Activated T-cell treated with anti-CD3 and anti-CD28 coated beads, Interleukin-2, amount 50 U/mL, for 4 hours (primary cell): ENCODE data around the gene ROBO1. TPM values are rescaled to one million over a fixed set of nuclear protein-coding genes. Genes with fewer than 3 reads are reported as not detected.
"Not testable (repeated sequence)": the region's sequence is repeated elsewhere in the genome, so short reads cannot be mapped to it uniquely, and the experiment has no call there.

Experiments used
- ATAC-seq, 2 donors: fragments of 200-7000 bp; cut with Tn5 transposase; one replicate each; pipeline ENCODE4 v1.10.0; 2021
- DNase-seq: peaks from one replicate; pipeline ENCODE4 v3.0.0-alpha.2; 2020
- H3K27me3 Mint-ChIP-seq: one replicate; pipeline ENCODE4 v1.8.0; 2021; ENCODE audit warnings: low read depth, mixed read lengths
- H3K36me3 Mint-ChIP-seq: one replicate; pipeline ENCODE4 v1.8.0; 2022; ENCODE audit warnings: mixed read lengths; ENCODE audit not compliant: insufficient read depth
- H3K4me1 Mint-ChIP-seq: one replicate; pipeline ENCODE4 v1.8.0; 2021; ENCODE audit warnings: low read depth, mixed read lengths
- H3K4me3 Mint-ChIP-seq: one replicate; pipeline ENCODE4 v1.8.0; 2021; ENCODE audit warnings: mild to moderate bottlenecking, moderate library complexity, mixed read lengths
- H3K9me3 Mint-ChIP-seq: one replicate; pipeline ENCODE4 v1.8.0; 2021; ENCODE audit warnings: mixed read lengths
- total RNA-seq, 3 donors: library from RNA; stranded (reverse); gene quantifications; one replicate each; pipeline ENCODE4 v1.2.1, GENCODE V29; 2021

ROBO1 gene
- total RNA-seq, 3 donors from 2014 or later, result 0.38 to 0.99 (median 0.95) TPM

- Mint-ChIP-seq H3K9me3 (peaks cover 15% of the 10 kb centered on the region), H3K4me3 (no peak overlapping the region), H3K27me3 (no peaks in the 10 kb centered on the region), H3K4me1 (no peaks in the 10 kb centered on the region), H3K36me3 (no peaks in the 10 kb centered on the region)
- DNase-seq (no peak), ATAC-seq (no peak)
Measured at GRCh38 chr3:79558943-79559342, 208.9 kb downstream of the ROBO1 start.

GRCh38 chr3:79555655-79556054 is 212.1 kb downstream of the ROBO1 start:
- H3K36me3 Mint-ChIP-seq, result no peaks in the 10 kb centered on the region
- DNase-seq (no peak), ATAC-seq (no peak)
- no peak overlapping the region for H3K4me3 Mint-ChIP-seq
- no peaks in the 10 kb centered on the region for H3K4me1 Mint-ChIP-seq
- peaks cover 6% of the 10 kb centered on the region for H3K9me3 Mint-ChIP-seq
- no peaks in the 10 kb centered on the region for H3K27me3 Mint-ChIP-seq

- Mint-ChIP-seq H3K4me3 (no peak overlapping the region), H3K36me3 (no peaks in the 10 kb centered on the region), H3K9me3 (no peaks in the 10 kb centered on the region), H3K27me3 (no peaks in the 10 kb centered on the region), H3K4me1 (no peaks in the 10 kb centered on the region)
- ATAC-seq (no peak), DNase-seq (no peak)
Measured at GRCh38 chr3:79551997-79552396, 215.8 kb downstream of the ROBO1 start.

GRCh38 chr3:79551321-79551892 is 216.4 kb downstream of the ROBO1 start:
- no peak overlapping the region for H3K4me3 Mint-ChIP-seq
- ATAC-seq (no peak), DNase-seq (no peak)
- no peaks in the 10 kb centered on the region for H3K27me3 Mint-ChIP-seq
- H3K9me3 Mint-ChIP-seq, result no peaks in the 10 kb centered on the region
- H3K4me1 Mint-ChIP-seq, result no peaks in the 10 kb centered on the region
- H3K36me3 Mint-ChIP-seq, result no peaks in the 10 kb centered on the region

- Mint-ChIP-seq H3K9me3 (peaks cover 3% of the 10 kb centered on the region), H3K36me3 (no peaks in the 10 kb centered on the region), H3K4me1 (no peaks in the 10 kb centered on the region), H3K27me3 (no peaks in the 10 kb centered on the region), H3K4me3 (no peak overlapping the region)
- no peak for ATAC-seq
- no peak for DNase-seq
Measured at GRCh38 chr3:79543218-79543982, 224.4 kb downstream of the ROBO1 start.

GRCh38 chr3:79534727-79535126 is 233.1 kb downstream of the ROBO1 start:
- peaks cover 15% of the 10 kb centered on the region for H3K9me3 Mint-ChIP-seq
- no peak overlapping the region for H3K4me3 Mint-ChIP-seq
- ATAC-seq, result no peak
- DNase-seq, result no peak
- no peaks in the 10 kb centered on the region for H3K4me1 Mint-ChIP-seq
- H3K36me3 Mint-ChIP-seq, result no peaks in the 10 kb centered on the region
- no peaks in the 10 kb centered on the region for H3K27me3 Mint-ChIP-seq

- Mint-ChIP-seq H3K4me1 (no peaks in the 10 kb centered on the region), H3K27me3 (no peaks in the 10 kb centered on the region)
Measured at GRCh38 chr3:79531566-79532295, 236.1 kb downstream of the ROBO1 start.

GRCh38 chr3:79521221-79521848 is 246.5 kb downstream of the ROBO1 start:
- Mint-ChIP-seq H3K27me3 (no peaks in the 10 kb centered on the region), H3K4me1 (no peaks in the 10 kb centered on the region), H3K4me3 (no peak overlapping the region), H3K36me3 (no peaks in the 10 kb centered on the region), H3K9me3 (peaks cover 2% of the 10 kb centered on the region)
- DNase-seq (no peak), ATAC-seq (no peak)

More at GRCh38 chr3:79531566-79532295, 236.1 kb downstream of the ROBO1 start:
- DNase-seq (no peak), ATAC-seq (no peak)
- Mint-ChIP-seq H3K9me3 (peaks cover 12% of the 10 kb centered on the region), H3K36me3 (no peaks in the 10 kb centered on the region), H3K4me3 (no peak overlapping the region)

- Mint-ChIP-seq H3K9me3 (peaks cover 4% of the 10 kb centered on the region), H3K4me3 (no peak overlapping the region), H3K4me1 (no peaks in the 10 kb centered on the region), H3K36me3 (no peaks in the 10 kb centered on the region), H3K27me3 (no peaks in the 10 kb centered on the region)
- no peak for ATAC-seq
- no peak for DNase-seq
Measured at GRCh38 chr3:79517766-79518413, 249.9 kb downstream of the ROBO1 start.

GRCh38 chr3:79516795-79517194 is 251.0 kb downstream of the ROBO1 start:
- DNase-seq, result no peak
- Mint-ChIP-seq H3K27me3 (no peaks in the 10 kb centered on the region), H3K4me3 (no peak overlapping the region), H3K36me3 (no peaks in the 10 kb centered on the region), H3K4me1 (no peaks in the 10 kb centered on the region), H3K9me3 (peaks cover 4% of the 10 kb centered on the region)
- no peak for ATAC-seq

- ATAC-seq, result no peak
- H3K4me1 Mint-ChIP-seq, result no peaks in the 10 kb centered on the region
- H3K27me3 Mint-ChIP-seq, result no peaks in the 10 kb centered on the region
- H3K4me3 Mint-ChIP-seq, result no peak overlapping the region
- DNase-seq, result no peak
- H3K36me3 Mint-ChIP-seq, result no peaks in the 10 kb centered on the region
- peaks cover 4% of the 10 kb centered on the region for H3K9me3 Mint-ChIP-seq
Measured at GRCh38 chr3:79515072-79515471, 252.7 kb downstream of the ROBO1 start.

- DNase-seq, result no peak
- Mint-ChIP-seq H3K36me3 (no peaks in the 10 kb centered on the region), H3K4me3 (no peak overlapping the region), H3K9me3 (peaks cover 4% of the 10 kb centered on the region), H3K27me3 (no peaks in the 10 kb centered on the region), H3K4me1 (no peaks in the 10 kb centered on the region)
- ATAC-seq, result no peak
Measured at GRCh38 chr3:79514069-79514468, 253.7 kb downstream of the ROBO1 start.

GRCh38 chr3:79506751-79507150 is 261.0 kb downstream of the ROBO1 start:
- H3K27me3 Mint-ChIP-seq, result no peaks in the 10 kb centered on the region

GRCh38 chr3:79502216-79502681 is 265.5 kb downstream of the ROBO1 start:
- not testable (repeated sequence) for H3K9me3 Mint-ChIP-seq, ATAC-seq, H3K36me3 Mint-ChIP-seq, H3K27me3 Mint-ChIP-seq, DNase-seq, H3K4me1 Mint-ChIP-seq, H3K4me3 Mint-ChIP-seq

More at GRCh38 chr3:79506751-79507150, 261.0 kb downstream of the ROBO1 start:
- H3K9me3 Mint-ChIP-seq, result peaks cover 6% of the 10 kb centered on the region
- DNase-seq, result no peak
- H3K4me3 Mint-ChIP-seq, result no peak overlapping the region
- no peak for ATAC-seq
- H3K4me1 Mint-ChIP-seq, result no peaks in the 10 kb centered on the region
- H3K36me3 Mint-ChIP-seq, result no peaks in the 10 kb centered on the region
